GM10266 (cell line): ENCODE data around the gene SGPP2.
"Not testable (repeated sequence)": the region's sequence is repeated elsewhere in the genome, so short reads cannot be mapped to it uniquely, and the experiment has no call there.

Source experiments
- DNase-seq: peaks from one replicate; pipeline ENCODE4 v3.0.0; 2012; ENCODE audit errors: extremely low spot score
- TF ChIP-seq, protein P1 (sequence below): IDR thresholded peaks from 2 replicates; pipeline ENCODE4 v1.5.1; 2012; ENCODE audit warnings: mild to moderate bottlenecking, low read depth; ENCODE audit not compliant: control insufficient read depth, insufficient read depth; ENCODE audit errors: missing control alignments

Gene SGPP2

DNA sequence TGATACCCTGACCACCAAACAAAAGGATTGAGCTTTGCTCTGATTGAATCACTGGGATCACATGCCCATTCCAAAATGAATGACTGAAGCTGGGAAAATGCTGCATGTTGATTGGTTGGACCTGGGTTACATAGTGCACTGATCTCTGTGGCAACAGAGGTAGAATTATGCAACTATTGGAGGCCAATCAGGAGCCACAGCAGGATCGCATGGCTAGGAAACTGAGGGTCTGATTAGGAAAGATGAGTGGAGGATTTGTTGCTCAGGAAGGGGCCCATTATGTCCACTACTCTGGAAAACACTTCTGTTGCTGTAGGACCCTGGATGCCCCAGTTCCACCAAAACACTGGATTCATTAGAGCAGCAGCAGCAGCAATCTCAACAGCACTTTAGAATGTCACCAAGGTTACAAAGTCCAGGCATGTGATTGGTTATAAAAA is 25.9 kb upstream of the SGPP2 start:
- DNase-seq, result no peak
- TF ChIP-seq, protein P1, sequence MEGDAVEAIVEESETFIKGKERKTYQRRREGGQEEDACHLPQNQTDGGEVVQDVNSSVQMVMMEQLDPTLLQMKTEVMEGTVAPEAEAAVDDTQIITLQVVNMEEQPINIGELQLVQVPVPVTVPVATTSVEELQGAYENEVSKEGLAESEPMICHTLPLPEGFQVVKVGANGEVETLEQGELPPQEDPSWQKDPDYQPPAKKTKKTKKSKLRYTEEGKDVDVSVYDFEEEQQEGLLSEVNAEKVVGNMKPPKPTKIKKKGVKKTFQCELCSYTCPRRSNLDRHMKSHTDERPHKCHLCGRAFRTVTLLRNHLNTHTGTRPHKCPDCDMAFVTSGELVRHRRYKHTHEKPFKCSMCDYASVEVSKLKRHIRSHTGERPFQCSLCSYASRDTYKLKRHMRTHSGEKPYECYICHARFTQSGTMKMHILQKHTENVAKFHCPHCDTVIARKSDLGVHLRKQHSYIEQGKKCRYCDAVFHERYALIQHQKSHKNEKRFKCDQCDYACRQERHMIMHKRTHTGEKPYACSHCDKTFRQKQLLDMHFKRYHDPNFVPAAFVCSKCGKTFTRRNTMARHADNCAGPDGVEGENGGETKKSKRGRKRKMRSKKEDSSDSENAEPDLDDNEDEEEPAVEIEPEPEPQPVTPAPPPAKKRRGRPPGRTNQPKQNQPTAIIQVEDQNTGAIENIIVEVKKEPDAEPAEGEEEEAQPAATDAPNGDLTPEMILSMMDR, result no peak

DNA sequence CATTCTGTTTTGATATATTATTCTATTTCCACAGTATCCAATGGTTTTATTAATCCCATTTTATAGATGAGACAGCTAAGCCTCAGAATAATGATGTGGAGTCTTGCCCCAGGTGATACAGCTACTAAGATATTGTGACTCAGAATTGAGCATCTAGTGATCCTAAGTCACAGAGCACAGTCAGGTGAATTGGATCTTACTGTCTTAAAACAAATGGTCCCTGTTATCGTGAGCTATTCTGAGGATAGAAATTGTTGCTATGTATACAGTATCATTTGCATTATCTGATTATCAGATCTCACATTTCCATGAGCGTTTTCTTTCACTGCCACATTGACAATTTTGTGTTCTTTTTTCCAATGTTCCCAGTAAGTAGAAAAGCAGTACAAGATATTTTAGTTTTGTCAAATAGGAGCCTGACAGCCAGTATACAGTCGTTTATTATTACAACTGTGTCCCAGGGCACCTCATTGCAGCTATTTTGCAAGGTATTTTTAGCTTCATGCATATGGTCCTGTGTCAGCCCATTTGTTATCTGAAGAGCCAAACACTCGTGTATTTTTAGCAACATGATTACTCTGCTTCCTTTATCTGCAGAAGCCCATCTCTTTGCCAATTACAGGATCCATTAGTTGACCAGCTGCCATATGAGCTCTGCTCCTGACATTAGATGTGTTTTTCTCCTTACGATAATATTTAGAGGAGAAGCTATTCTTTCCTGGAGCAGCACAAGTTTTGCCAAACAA is 25.1 kb upstream of the SGPP2 start:
- TF ChIP-seq, protein P1, result no peak
- no peak for DNase-seq

DNA sequence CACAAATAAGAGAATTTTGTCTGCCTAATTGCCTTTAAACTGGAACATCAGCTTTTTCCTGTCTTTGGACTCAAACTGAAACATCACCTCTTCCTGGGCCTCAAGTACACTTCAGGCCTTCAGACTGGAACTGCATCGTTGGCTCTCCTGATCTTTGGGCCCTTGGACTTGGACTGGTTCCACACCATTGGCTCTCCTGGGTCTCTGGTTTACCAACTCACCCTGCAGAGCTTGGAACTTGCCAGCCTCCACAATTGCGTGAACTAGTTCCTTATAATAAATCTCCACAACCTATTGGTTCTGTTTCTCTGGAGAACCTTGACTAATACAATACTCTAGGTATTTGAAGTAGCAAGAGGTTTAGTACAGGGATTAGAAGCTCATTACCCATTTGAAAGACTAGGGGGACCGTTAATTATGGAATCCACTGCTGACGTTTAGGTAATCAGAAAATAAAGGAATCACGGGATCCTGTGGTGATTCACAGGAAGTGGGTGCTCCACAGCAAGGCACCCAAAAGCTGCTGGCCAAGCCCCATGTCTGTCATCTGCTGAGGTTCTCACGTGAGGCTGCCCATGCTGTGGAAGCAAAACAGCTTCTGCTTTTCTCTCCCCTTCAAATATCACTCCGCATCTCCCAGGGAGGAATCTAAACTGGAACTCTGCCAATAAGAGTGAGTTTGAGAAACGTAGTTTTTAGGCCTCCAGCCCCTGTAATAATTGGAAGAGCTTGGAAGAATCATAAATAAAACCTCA is 20.0 kb upstream of the SGPP2 start:
- TF ChIP-seq, protein P1, result no peak
- DNase-seq, result no peak

DNA sequence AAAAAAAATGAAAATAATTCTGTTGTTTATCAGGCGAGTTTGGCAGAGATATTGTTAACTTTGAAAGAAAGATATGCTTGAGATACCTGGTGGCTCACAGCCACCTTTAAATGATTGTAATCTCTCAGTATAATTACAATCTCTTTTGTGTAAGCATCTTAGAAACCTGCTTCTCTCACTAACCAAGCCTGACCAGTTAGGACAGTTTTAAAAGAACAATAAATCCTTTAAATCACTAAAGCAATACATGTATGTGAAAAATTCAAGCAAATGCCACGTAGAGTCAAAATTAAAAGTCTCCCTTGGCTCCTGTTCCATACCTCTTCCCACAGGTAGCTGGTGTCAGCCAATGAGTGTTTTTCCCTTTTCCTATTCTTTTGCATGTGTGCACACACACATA is 15.7 kb upstream of the SGPP2 start:
- no peak for DNase-seq
- TF ChIP-seq, protein P1, result no peak

DNA sequence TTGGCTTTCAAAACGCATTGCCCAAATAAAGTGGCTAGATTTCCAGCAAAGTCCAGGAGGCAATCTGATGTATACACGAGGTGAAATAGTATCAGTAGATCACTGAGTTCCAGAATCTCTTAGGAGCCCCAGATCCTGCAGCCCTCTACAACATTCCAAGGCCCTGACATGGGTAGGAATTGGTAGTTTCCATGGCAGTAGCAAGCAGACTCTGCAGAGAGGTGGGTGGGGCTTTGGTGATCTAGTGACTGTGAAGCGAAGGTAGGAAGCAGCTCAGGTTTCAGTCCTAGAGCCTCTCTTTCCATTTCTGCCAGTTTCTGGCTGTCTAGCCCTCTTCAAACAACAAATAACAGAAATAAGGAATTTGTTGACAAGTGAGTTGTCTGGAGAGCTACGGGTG is 13.8 kb upstream of the SGPP2 start:
- TF ChIP-seq, protein P1, result no peak

DNA sequence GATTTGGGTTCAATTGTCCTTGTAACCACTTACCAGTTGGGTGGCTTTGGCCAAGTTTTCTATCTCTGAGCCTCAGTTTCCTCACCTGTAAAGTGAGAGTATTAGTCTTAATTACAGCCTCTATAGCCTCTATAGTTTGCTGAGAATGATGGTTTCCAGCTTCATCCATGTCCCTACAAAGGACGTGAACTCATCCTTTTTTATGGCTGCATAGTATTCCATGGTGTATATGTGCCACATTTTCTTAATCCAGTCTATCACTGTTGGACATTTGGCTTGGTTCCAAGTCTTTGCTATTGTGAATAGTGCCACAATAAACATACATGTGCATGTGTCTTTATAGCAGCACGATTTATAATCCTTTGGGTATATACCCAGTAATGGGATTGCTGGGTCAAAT is 12.0 kb upstream of the SGPP2 start:
- not testable (repeated sequence) for DNase-seq

More for the DNA sequence above, 13.8 kb upstream of the SGPP2 start:
- no peak for DNase-seq

DNA sequence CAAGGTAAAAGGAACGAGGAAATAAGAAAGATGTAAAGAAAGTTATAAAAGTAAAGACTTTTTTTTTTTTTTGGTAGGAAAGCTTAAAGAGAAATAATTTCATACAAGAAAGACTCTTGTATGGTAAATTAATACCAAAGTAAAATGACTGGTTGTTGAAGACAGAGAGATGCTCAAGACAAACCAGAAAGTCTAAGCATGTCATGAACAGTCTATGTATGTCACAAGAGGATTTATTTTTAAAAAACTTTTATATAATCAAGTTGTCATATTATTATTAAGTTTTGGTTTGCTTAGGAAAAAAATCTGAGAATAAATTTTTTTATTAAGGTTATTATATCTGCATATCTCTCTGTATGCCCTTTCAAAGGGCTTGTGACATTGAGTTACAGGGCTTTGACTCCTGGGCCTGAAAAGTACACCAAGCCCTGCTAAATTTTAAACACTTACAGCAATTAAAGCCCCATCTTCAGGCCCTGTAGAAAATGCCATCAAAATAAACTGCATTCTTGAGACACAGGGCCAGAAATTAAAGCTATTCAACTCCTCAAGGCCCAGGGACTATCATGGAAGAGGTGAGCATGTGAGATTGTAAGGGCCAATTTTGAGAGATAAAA is 10.9 kb upstream of the SGPP2 start:
- TF ChIP-seq, protein P1, result no peak
- no peak for DNase-seq
